GM12801 (cell line): ENCODE data around the gene PLD3.

Experiments used
- CTCF ChIP-seq: IDR thresholded peaks from one replicate; pipeline ENCODE4 v1.5.1; 2011; ENCODE audit warnings: control low read depth; ENCODE audit not compliant: insufficient read length; ENCODE audit errors: extremely low read depth

Gene PLD3

DNA sequence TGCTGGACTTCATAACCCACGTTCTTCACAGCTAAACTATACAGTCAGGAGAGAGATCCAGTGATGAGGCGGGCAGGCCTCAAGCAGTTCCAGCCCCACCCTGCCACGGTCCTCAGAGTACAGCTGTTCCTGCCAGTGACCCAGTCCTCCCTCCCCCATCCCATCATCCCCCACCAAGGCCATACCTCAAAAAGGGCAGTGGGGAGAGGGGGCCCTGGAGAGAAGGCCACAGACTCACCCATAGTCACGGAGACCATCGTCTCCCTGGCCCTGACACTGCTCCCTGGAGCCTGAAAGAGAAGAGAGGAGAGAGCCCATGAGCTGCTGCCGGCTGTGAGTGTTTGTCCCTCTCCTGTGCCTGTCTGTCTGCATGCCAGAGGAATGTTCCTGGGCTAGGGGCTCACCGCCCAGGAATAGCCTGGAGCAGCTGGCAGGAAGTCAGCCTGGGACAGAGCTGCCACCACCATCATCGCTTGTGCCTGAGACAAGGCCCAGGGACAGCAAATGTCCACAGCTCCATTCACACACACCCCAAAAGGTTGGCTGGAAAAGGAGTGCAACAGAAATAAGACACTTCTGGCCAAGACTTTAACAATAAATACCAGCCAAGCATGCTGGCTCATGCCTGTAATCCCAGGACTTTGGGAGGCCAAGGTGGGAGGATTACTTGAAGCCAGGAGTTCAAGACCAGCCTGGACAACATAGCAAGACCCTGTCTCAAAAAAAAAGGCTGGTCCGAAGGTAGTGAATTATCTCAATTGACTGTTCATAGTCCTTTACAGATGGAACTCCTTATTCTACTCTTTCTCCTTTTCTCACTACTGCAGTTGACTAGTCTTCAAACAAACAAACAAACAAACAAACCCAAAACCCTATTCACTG is 6.7 kb upstream of the PLD3 start:
- no peak for TF ChIP-seq CTCF

DNA sequence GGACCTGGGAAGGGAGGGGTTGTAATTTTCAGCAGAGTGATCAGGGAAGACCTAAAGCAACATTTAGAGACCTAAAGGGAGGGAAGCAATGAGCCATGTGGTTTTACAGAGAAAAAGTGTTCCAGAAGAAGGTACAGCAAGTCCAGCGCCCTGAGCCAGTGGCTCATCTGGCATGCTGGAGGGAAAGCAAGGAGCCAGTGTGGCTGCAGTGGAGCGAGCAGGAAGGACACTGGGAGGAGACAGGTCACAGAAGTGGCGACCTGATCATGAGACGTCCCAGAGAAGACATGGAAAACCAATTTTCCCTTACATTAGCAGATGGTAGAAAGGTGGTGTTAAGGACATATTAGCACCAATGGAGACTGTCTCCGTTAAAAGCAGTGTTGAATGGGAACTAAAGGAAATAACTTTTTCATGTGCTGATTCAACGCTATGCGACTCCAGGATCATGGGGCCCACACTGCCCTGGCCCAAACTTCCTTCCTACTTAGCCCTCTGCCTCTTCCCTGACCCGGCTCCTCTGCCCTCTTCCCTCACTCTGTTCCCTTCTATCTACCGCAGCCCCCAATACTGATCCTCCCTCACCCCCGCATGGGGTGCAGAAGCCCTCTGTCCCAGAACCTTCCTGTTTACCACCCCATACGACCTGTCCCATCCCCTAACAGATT is 5.7 kb upstream of the PLD3 start:
- TF ChIP-seq CTCF = no peak

DNA sequence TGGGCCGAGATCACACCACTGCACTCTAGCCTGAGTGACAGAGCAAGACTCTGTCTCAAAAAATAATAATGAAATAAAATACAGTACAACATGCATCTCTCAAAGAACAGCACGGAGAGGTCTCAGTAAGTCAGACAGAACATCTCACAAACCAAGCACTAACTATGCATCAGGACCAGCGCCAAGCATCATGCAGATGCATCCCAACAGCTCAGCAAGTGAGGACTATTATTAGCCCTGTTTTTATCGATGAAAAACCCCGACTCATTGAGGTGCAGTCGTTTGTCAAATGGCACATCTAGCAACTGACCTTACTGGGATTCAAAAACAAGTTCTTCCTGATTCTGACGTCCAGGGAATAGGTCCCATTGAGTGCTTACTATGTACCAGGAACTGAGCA is 4.1 kb upstream of the PLD3 start:
- TF ChIP-seq CTCF = no peak

DNA sequence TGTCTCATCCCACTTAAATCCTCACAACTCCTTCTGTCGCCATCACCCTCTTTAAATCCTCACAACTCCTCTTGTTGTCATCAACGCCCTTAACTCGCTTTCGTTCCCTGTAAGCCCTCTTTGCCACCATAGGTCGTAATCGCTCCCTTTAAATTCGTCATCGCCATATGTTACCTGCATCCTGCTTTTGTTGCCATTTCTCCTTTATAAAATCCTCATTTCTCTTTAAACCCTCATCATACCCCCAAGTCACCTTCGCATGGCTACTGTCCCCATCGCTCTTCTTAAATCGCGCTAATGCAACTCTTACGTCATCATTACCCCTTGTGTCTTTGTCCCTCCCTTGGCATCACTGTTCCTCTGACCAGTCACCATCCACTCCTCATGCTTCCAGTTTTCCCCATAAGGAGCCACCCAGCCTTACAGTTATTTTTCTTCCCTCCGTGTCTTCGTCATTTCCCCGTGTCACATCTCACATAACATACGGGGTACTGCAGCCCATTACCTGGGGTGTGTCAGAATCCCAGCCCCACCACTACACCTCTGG is 539 bp downstream of the PLD3 start:
- no peak for TF ChIP-seq CTCF

- TF ChIP-seq CTCF = no peak
Measured at GRCh38 chr19:40355975-40356680, 7.6 kb downstream of the PLD3 start.

- TF ChIP-seq CTCF = no peak
Measured at GRCh38 chr19:40356681-40357595, 8.4 kb downstream of the PLD3 start.

DNA sequence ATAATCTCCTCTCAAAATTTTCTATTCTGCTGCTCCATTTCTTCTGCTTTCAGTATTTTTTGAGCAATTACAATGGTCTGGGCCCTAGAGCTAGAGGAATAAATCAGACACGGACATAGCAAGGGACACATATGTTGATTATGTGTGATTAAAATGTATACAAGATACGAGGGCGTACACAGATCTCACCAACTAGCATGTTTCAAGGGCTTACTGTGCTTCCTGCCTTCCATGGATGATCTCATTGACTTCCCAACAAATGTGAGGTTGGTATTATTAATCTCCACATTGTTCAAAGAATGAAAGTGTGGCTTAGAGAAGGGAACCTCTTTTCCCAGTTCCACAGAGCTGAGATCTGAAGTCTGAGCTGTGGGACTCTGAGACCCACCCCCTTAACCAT is 9.1 kb downstream of the PLD3 start:
- TF ChIP-seq CTCF = no peak
